GM12878 (cell line): ENCODE results near the gene KCNJ16. TPM values are rescaled to one million over a fixed set of nuclear protein-coding genes. Genes with fewer than 3 reads are reported as not detected.

Source experiments
- ATAC-seq: fragments of 200-7000 bp; cut with Tn5 transposase; 3 replicates; pipeline ENCODE4 v1.9.1; 2020; ENCODE audit warnings: mild to moderate bottlenecking, moderate library complexity
- BruUV-seq: library from RNA; stranded (reverse); fragments of 400-500 nt; replicated peaks from 2 replicates; lab custom pipeline; 2021; lab: Mats Ljungman, UMichigan
- CTCF ChIA-PET: fragments of 300-600 bp; sonication (Branson Sonifier 250); formaldehyde crosslinking; extraction: SDS; loops from one replicate; lab custom pipeline; 2021; ENCODE audit warnings: inconsistent platforms; lab: Yijun Ruan, JAX
- POLR2A ChIA-PET: fragments of 350-600 bp; formaldehyde crosslinking; extraction: SDS; loops from one replicate; lab custom pipeline; 2021; ENCODE audit warnings: inconsistent platforms; lab: Charles Lee
- RAD21 ChIA-PET: fragments of 300-600 bp; sonication (Branson Sonifier 250); formaldehyde crosslinking; loops from one replicate; lab custom pipeline; 2023; ENCODE audit warnings: antibody characterized with exemption; ENCODE audit not compliant: unreplicated experiment; lab: Charles Lee
- SMC1A ChIA-PET: fragments of 300-600 bp; sonication (Branson Sonifier 250); formaldehyde crosslinking; loops from one replicate; lab custom pipeline; 2023; ENCODE audit not compliant: unreplicated experiment, uncharacterized antibody; lab: Charles Lee
- DNase-seq: peaks from one replicate; pipeline ENCODE4 v3.0.0-alpha.2; 2011; ENCODE audit warnings: low read depth, low spot score
- FAIRE-seq: peaks from 3 replicates; lab custom pipeline; 2011; peaks lifted over from hg19 to GRCh38; lab: Jason Lieb, UNC
- H2AFZ ChIP-seq: 2 replicates; pipeline ENCODE4 v1.6.0; 2011; ENCODE audit warnings: low read depth, low read length, control low read depth; ENCODE audit not compliant: control insufficient read depth
- H3K27ac ChIP-seq: 2 replicates; pipeline ENCODE4 v1.5.1; 2011; ENCODE audit warnings: control low read depth; ENCODE audit not compliant: control insufficient read depth, insufficient read depth
- H3K27me3 ChIP-seq, 2 experiments: replicated peaks in 1 of 2; 2 replicates each; pipeline versions ENCODE4 v1.6.0 to v1.6.1; 2011; ENCODE audit warnings: low read length in 1 of 2; ENCODE audit not compliant: control insufficient read depth in 2 of 2, insufficient read depth in 2 of 2
- H3K36me3 ChIP-seq, 2 experiments: 2 replicates each; pipeline ENCODE4 v1.5.1; 2011; ENCODE audit warnings: low read length in 1 of 2; ENCODE audit not compliant: control insufficient read depth in 2 of 2, insufficient read depth in 2 of 2
- H3K4me1 ChIP-seq: 2 replicates; pipeline ENCODE4 v1.6.1; 2011; ENCODE audit warnings: mild to moderate bottlenecking, low read length, moderate library complexity, mixed read lengths; ENCODE audit not compliant: control insufficient read depth, insufficient read depth
- H3K4me2 ChIP-seq: 2 replicates; pipeline ENCODE4 v1.6.0; 2011; ENCODE audit warnings: control low read depth; ENCODE audit not compliant: control insufficient read depth, insufficient read depth
- H3K4me3 ChIP-seq: fragments of 200-600 bp; sonication (generic); 2 replicates; pipeline ENCODE4 v1.5.1; 2016
- H3K79me2 ChIP-seq: 2 replicates; pipeline ENCODE4 v1.6.0; 2011; ENCODE audit warnings: low read length; ENCODE audit not compliant: control insufficient read depth, insufficient read depth
- H3K9ac ChIP-seq: 2 replicates; pipeline ENCODE4 v1.8.0; 2011; ENCODE audit warnings: low read length, control low read depth, mixed read lengths; ENCODE audit not compliant: control insufficient read depth, insufficient read depth
- H3K9me3 ChIP-seq: replicated peaks from 3 replicates; pipeline ENCODE4 v1.5.1; 2011; ENCODE audit warnings: mild to moderate bottlenecking, low read length; ENCODE audit not compliant: control insufficient read depth, insufficient read depth
- H4K20me1 ChIP-seq: 2 replicates; pipeline ENCODE4 v1.6.0; 2011; ENCODE audit not compliant: control insufficient read depth, insufficient read depth
- ATF7 ChIP-seq: fragments of 450-650 bp; IDR thresholded peaks from 2 replicates; pipeline ENCODE4 v1.6.1; 2016; ENCODE audit warnings: low read depth, mild to moderate bottlenecking
- BMI1 ChIP-seq: fragments of 450-650 bp; IDR thresholded peaks from 2 replicates; pipeline ENCODE4 v1.6.1; 2016; ENCODE audit warnings: mild to moderate bottlenecking, moderate library complexity, borderline replicate concordance
- CBX5 ChIP-seq: sonication (generic); IDR thresholded peaks from 2 replicates; pipeline ENCODE4 v1.6.1; 2016; ENCODE audit warnings: low read depth, moderate library complexity, mild to moderate bottlenecking, inconsistent platforms
- HCFC1 ChIP-seq: fragments of 150-350 bp; IDR thresholded peaks from 2 replicates; pipeline ENCODE4 v1.6.1; 2014; ENCODE audit warnings: low read length
- KAT2A ChIP-seq: conservative IDR thresholded peaks from 2 replicates; pipeline ENCODE4 v1.6.1; 2011; ENCODE audit warnings: low read depth, low read length; ENCODE audit not compliant: control insufficient read depth
- MTA3 ChIP-seq: IDR thresholded peaks from 2 replicates; pipeline ENCODE4 v1.6.1; 2012; ENCODE audit warnings: low read length, inconsistent platforms, borderline replicate concordance
- RCOR1 ChIP-seq: conservative IDR thresholded peaks from 2 replicates; pipeline ENCODE4 v1.6.1; 2012; ENCODE audit warnings: low read depth, low read length, improper control_type of control experiment
- TAF1 ChIP-seq: IDR thresholded peaks from 2 replicates; pipeline ENCODE4 v1.6.1; 2011; ENCODE audit warnings: mild to moderate bottlenecking, low read depth, low read length, borderline replicate concordance
- ZNF274 ChIP-seq: IDR thresholded peaks from one replicate; pipeline ENCODE4 v1.8.0; 2011; ENCODE audit not compliant: insufficient read length, insufficient read depth
- WGBS: methylation state at CpG from one replicate; pipeline ENCODE4 v1.1.6; 2016; ENCODE audit warnings: low lambda C conversion rate; ENCODE audit not compliant: insufficient replicate concordance, insufficient coverage; ENCODE audit errors: missing lambda C conversion rate; 5-methylcytosine and 5-hydroxymethylcytosine counted together
- in situ Hi-C: fragments of 300-500 bp; cut with MboI; formaldehyde crosslinking; loops from 9 replicates; pipeline ENCODE4 v1.14.3; 2018; ENCODE audit warnings: mixed read lengths
- intact Hi-C: fragments of 100-400 bp; cut with micrococcal nuclease; formaldehyde crosslinking; loops from one replicate; pipeline ENCODE4 v1.14.2; 2022; ENCODE audit not compliant: unreplicated experiment
- polyA plus RNA-seq, 11 experiments: library from polyadenylated mRNA; depleted of rRNA in 4 of 11; unstranded in 6 of 11; stranded (reverse) in 5 of 11; fragments of >200 nt; fragmentation: Nextera tagmentation in 4 of 11; fragmentation: Illumina TruSeq in 1 of 11; extraction: Ambion mirVana in 4 of 11; extraction: Trizol in 1 of 11; gene quantifications; 1 replicate in 1 of 11; 2 replicates in 10 of 11; pipeline versions ENCODE4 v1.2.1 to v1.2.3, GENCODE V29; 2011 to 2016; ENCODE audit warnings: inconsistent platforms in 2 of 11, missing spikeins in 2 of 11, low read depth in 1 of 11
- total RNA-seq, 4 experiments: library from RNA; depleted of rRNA in 3 of 4; stranded (reverse); fragments of >200 nt in 3 of 4; fragmentation: Illumina TruSeq in 1 of 4; extraction: Trizol in 1 of 4; gene quantifications; 2 replicates each; pipeline versions ENCODE4 v1.2.1 to v1.2.3, GENCODE V29; 2013 to 2021
- TF ChIP-seq, protein P1 (sequence below): IDR thresholded peaks from 2 replicates; pipeline ENCODE4 v1.6.1; 2011; ENCODE audit warnings: mild to moderate bottlenecking, low read depth, low read length, moderate library complexity; ENCODE audit not compliant: insufficient replicate concordance
- TF ChIP-seq, protein P2 (sequence below): fragments of 150-350 bp; IDR thresholded peaks from 2 replicates; pipeline ENCODE4 v1.6.1; 2014; ENCODE audit warnings: mild to moderate bottlenecking, low read depth, low read length

The KCNJ16 gene
- total and polyA plus RNA-seq, 10 of the 15 experiments (the other 5 are each of a cell fraction or from before 2014, with no cell fraction given): 0.08 to 0.24 (median 0.20) TPM; not detected in 7

DNA sequence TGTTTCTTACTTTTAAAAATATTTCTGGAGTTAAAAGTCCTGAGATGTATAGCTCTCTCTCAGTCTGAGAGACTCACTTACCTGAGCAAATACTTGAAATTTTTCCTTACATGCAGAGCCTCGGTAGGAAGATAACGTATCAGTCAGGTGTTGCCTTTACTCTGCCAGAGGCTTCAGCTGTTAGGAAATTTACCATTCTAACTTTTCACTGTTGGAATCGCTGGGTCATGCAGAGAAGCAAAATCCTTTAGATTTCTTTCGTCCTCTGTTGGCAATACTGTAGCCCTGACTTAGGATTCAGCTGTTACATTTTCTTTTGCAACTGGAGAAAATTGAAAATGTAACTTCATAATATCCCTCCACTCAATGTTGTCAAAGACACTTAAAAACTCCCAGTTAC is 20.0 kb upstream of the KCNJ16 start:
- 15% methylated on average over 4 of the region's 4 CpGs for WGBS
- BruUV-seq: no TSS peak
- H4K20me1 ChIP-seq: no peaks in the 10 kb centered on the region
- no peaks in the 10 kb centered on the region for H3K27me3 ChIP-seq
- no peak for ATAC-seq
- ChIA-PET RAD21 (no interaction called here), CTCF (interaction anchor here (1.3 kb wide), 1 partner anchor 446 kb away, joined by 5 read pairs; no protein-coding TSS in a partner anchor), POLR2A (interaction anchor here (1.1 kb wide), 1 partner anchor 79 kb away, joined by 3 read pairs; no protein-coding TSS in a partner anchor), SMC1A (interaction anchor here (0.6 kb wide), 1 partner anchor 414 kb away, joined by 3 read pairs; no protein-coding TSS in a partner anchor)
- H3K79me2 ChIP-seq: no peaks in the 10 kb centered on the region
- H2AFZ ChIP-seq: no peak overlapping the region
- no peak for FAIRE-seq
- no peak overlapping the region for H3K27ac ChIP-seq
- no peaks in the 10 kb centered on the region for H3K9me3 ChIP-seq
- intact Hi-C loops: no loop called here
- in situ Hi-C loops: no loop called here
- H3K9ac ChIP-seq: no peak overlapping the region
- no peaks in the 10 kb centered on the region for H3K4me1 ChIP-seq
- TF ChIP-seq TAF1: no peak
- no peak overlapping the region for H3K4me3 ChIP-seq
- no peak overlapping the region for H3K4me2 ChIP-seq
- no peaks in the 10 kb centered on the region for H3K36me3 ChIP-seq
- no peak for DNase-seq

DNA sequence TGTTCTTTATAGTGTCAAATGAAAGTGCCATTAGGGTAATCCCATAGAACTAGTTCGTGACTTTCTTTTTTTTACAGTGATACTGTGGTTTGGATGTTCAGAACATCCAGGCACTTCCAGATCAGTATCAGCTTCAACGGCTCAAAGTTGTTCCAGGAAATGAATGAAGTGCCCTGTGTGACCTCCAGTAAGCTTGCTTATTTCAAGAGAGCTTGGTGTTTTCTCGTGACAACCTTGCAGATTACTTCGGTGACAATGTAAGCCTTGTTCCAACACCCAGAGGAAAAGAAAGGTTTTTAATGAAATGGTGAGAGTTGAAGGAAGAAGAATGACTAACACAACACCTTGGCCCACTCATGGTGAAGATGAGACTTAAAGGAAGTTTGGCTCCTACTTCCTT is 16.0 kb upstream of the KCNJ16 start:
- DNase-seq (no peak), FAIRE-seq (no peak)
- TF ChIP-seq KAT2A (no peak), BMI1 (no peak), RCOR1 (no peak), ATF7 (no peak), CBX5 (no peak), MTA3 (no peak), HCFC1 (no peak), ZNF274 (no peak)
- TF ChIP-seq, protein P1, sequence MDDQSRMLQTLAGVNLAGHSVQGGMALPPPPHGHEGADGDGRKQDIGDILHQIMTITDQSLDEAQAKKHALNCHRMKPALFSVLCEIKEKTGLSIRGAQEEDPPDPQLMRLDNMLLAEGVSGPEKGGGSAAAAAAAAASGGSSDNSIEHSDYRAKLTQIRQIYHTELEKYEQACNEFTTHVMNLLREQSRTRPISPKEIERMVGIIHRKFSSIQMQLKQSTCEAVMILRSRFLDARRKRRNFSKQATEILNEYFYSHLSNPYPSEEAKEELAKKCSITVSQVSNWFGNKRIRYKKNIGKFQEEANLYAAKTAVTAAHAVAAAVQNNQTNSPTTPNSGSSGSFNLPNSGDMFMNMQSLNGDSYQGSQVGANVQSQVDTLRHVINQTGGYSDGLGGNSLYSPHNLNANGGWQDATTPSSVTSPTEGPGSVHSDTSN: no peak
- TF ChIP-seq, protein P2, sequence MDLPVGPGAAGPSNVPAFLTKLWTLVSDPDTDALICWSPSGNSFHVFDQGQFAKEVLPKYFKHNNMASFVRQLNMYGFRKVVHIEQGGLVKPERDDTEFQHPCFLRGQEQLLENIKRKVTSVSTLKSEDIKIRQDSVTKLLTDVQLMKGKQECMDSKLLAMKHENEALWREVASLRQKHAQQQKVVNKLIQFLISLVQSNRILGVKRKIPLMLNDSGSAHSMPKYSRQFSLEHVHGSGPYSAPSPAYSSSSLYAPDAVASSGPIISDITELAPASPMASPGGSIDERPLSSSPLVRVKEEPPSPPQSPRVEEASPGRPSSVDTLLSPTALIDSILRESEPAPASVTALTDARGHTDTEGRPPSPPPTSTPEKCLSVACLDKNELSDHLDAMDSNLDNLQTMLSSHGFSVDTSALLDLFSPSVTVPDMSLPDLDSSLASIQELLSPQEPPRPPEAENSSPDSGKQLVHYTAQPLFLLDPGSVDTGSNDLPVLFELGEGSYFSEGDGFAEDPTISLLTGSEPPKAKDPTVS: no peak

More for the DNA sequence above, 16.0 kb upstream of the KCNJ16 start:
- H2AFZ ChIP-seq: no peak overlapping the region
- no peak overlapping the region for H3K4me2 ChIP-seq
- H4K20me1 ChIP-seq: no peaks in the 10 kb centered on the region
- ChIA-PET POLR2A (no interaction called here), CTCF (no interaction called here), SMC1A (interaction anchor here (0.5 kb wide), 1 partner anchor 19 kb away, joined by 4 read pairs; no protein-coding TSS in a partner anchor), RAD21 (no interaction called here)
- H3K9ac ChIP-seq: no peak overlapping the region
- WGBS: 24% methylated on average over 4 of the region's 4 CpGs
- no peaks in the 10 kb centered on the region for H3K9me3 ChIP-seq
- in situ Hi-C loops: no loop called here
- no peaks in the 10 kb centered on the region for H3K79me2 ChIP-seq
- no peaks in the 10 kb centered on the region for H3K4me1 ChIP-seq
- ATAC-seq: no peak
- BruUV-seq: no TSS peak
- no peaks in the 10 kb centered on the region for H3K27me3 ChIP-seq
- H3K4me3 ChIP-seq: no peak overlapping the region
- intact Hi-C loops: no loop called here
- no peaks in the 10 kb centered on the region for H3K36me3 ChIP-seq
- no peak overlapping the region for H3K27ac ChIP-seq
